ENCODE results near the gene ARHGAP12. TPM values are rescaled to one million over a fixed set of nuclear protein-coding genes. Genes with fewer than 3 reads are reported as not detected.
A peak's percentile ranks its signal among the peaks of the same experiment; 100 is the strongest.

Gene ARHGAP12
- total and polyA plus RNA-seq, 2 donors (not counting 3 experiments of a cell fraction or from before 2014, with no cell fraction given), result 5.8 to 19.3 TPM

DNA sequence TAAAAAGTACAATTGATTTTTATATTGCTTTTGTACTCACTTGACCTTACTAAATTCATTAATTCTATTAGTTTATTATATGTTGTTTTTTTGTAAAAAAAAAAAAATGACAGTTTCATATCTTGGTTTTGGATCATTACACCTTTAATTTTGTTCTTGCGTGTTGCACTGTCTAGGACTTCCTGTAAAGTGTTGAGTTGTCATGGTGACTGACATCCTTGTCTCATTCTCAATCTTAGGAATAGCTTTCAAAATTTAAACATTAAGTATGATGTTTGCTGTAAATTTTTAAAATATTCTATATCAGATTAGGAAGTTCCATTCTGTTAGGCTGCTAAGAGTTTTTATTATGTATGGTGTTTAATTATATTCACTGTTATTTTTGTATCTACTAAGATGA, 139.1 kb downstream of the ARHGAP12 start:
- ChIA-PET CTCF (no interaction called here), POLR2A (no interaction called here)
- BruUV-seq (replicated peaks), result no TSS peak
- dilution Hi-C loops (cut with MboI; ENCODE audit: extremely low pct_ligation_motif_present, low sequenced_read_pairs), result no loop called here
- DNase-seq (ENCODE audit: low read depth, low spot score) (no peak), FAIRE-seq (no peak)
- Histone ChIP-seq H3K27me3 (ENCODE audit: control insufficient read depth in 2 of 2, insufficient read depth in 2 of 2, low read length in 2 of 2) (no peaks in the 10 kb centered on the region), H3K27ac (ENCODE audit: insufficient read depth, low read depth, low read length) (no peak overlapping the region), H2AFZ (ENCODE audit: low read depth, low read length) (no peak overlapping the region), H3K9me3 (replicated peaks; ENCODE audit: control insufficient read depth, insufficient read depth, low read length) (no peaks in the 10 kb centered on the region), H3K9ac (replicated peaks; ENCODE audit: extremely low read depth, insufficient read depth, low read length) (no peak overlapping the region), H3K4me2 (ENCODE audit: insufficient read depth, low read length) (no peak overlapping the region), H3K9me1 (replicated peaks; ENCODE audit: control insufficient read depth, extremely low read depth, insufficient read depth, low read length) (no peaks in the 10 kb centered on the region), H4K20me1 (replicated peaks; ENCODE audit: control insufficient read depth, extremely low read depth, insufficient read depth, low read length) (no peaks in the 10 kb centered on the region), H3K36me3 (ENCODE audit: control insufficient read depth in 2 of 2, extremely low read depth in 1 of 2, insufficient read depth in 2 of 2, low read length in 2 of 2) (no peaks in the 10 kb centered on the region), H3K4me3 (replicated peaks in 1 of 3; ENCODE audit: insufficient read depth in 1 of 3, low read depth in 1 of 3, low read length in 3 of 3) (no peak overlapping the region), H3K79me2 (ENCODE audit: control insufficient read depth, insufficient read depth, low read length) (no peaks in the 10 kb centered on the region), H3K4me1 (ENCODE audit: control insufficient read depth, extremely low read depth, insufficient read depth, low read length) (no peaks in the 10 kb centered on the region)
- intact Hi-C loops (cut with micrococcal nuclease), result no loop called here
- TF ChIP-seq JUN (IDR thresholded peaks at IDR 0.05; ENCODE audit: borderline replicate concordance, insufficient read depth, insufficient read length, low read depth) (no peak), GATA2 (IDR thresholded peaks at IDR 0.05; ENCODE audit: insufficient read depth, insufficient read length, low read depth, low read length) (no peak)
- TF ChIP-seq, protein P1, sequence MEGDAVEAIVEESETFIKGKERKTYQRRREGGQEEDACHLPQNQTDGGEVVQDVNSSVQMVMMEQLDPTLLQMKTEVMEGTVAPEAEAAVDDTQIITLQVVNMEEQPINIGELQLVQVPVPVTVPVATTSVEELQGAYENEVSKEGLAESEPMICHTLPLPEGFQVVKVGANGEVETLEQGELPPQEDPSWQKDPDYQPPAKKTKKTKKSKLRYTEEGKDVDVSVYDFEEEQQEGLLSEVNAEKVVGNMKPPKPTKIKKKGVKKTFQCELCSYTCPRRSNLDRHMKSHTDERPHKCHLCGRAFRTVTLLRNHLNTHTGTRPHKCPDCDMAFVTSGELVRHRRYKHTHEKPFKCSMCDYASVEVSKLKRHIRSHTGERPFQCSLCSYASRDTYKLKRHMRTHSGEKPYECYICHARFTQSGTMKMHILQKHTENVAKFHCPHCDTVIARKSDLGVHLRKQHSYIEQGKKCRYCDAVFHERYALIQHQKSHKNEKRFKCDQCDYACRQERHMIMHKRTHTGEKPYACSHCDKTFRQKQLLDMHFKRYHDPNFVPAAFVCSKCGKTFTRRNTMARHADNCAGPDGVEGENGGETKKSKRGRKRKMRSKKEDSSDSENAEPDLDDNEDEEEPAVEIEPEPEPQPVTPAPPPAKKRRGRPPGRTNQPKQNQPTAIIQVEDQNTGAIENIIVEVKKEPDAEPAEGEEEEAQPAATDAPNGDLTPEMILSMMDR (IDR thresholded peaks at IDR 0.05; ENCODE audit: extremely low read depth in 1 of 2, insufficient read depth in 1 of 2, low read depth in 1 of 2, low read length in 2 of 2), result no peak

DNA sequence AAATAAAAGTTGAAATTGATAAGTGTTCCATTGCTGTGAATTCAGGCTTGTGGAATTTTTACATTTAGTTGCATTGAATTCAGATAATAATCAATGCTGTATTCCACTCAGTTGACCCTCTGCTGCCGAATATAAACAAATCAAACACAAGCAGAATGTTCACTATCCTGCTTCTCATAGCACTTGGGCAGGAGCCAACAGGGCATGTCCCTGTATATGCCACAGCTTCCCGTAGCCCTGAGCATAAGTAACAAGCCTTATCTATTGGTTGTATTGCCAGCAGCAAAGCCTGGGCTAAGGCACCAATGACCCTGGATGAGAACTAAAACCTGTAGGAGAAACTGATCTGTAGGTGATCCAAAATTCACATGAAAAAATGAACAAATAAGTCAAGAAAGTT, 145.9 kb downstream of the ARHGAP12 start:
- POLR2A ChIA-PET, result no interaction called here
- no peaks in the 10 kb centered on the region for H3K9me1 ChIP-seq (replicated peaks; ENCODE audit: control insufficient read depth, extremely low read depth, insufficient read depth, low read length)
- TF ChIP-seq POLR2AphosphoS5 (IDR thresholded peaks at IDR 0.05; ENCODE audit: insufficient read depth, low read depth, low read length) (no peak), POLR2A (IDR thresholded peaks at IDR 0.05; ENCODE audit: low read depth, low read length) (no peak), MYC (IDR thresholded peaks at IDR 0.05; ENCODE audit: low read depth, low read length) (no peak), GATA2 (IDR thresholded peaks at IDR 0.05; ENCODE audit: insufficient read depth, insufficient read length, low read depth, low read length) (no peak)
- TF ChIP-seq, protein P2, sequence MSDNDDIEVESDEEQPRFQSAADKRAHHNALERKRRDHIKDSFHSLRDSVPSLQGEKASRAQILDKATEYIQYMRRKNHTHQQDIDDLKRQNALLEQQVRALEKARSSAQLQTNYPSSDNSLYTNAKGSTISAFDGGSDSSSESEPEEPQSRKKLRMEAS (IDR thresholded peaks at IDR 0.05; ENCODE audit: insufficient read depth, insufficient read length), result no peak
- TF ChIP-seq, protein P1 (IDR thresholded peaks at IDR 0.05; ENCODE audit: extremely low read depth in 1 of 2, insufficient read depth in 1 of 2, low read depth in 1 of 2, low read length in 2 of 2), result no peak
- intact Hi-C loops (cut with micrococcal nuclease) (no loop called here), dilution Hi-C loops (cut with MboI; ENCODE audit: extremely low pct_ligation_motif_present, low sequenced_read_pairs) (no loop called here)
- CTCF ChIA-PET, result interaction anchor here (4.8 kb wide), 1 partner anchor 12 kb away, joined by 21 read pairs; no protein-coding TSS in a partner anchor
- no peak overlapping the region for H3K9ac ChIP-seq (replicated peaks; ENCODE audit: extremely low read depth, insufficient read depth, low read length)
- H3K36me3 ChIP-seq (ENCODE audit: control insufficient read depth in 2 of 2, extremely low read depth in 1 of 2, insufficient read depth in 2 of 2, low read length in 2 of 2), result no peaks in the 10 kb centered on the region
- no peak overlapping the region for H3K4me2 ChIP-seq (ENCODE audit: insufficient read depth, low read length)
- no TSS peak for BruUV-seq (replicated peaks)
- H4K20me1 ChIP-seq (replicated peaks; ENCODE audit: control insufficient read depth, extremely low read depth, insufficient read depth, low read length), result no peaks in the 10 kb centered on the region
- H3K4me3 ChIP-seq (replicated peaks in 1 of 3; ENCODE audit: insufficient read depth in 1 of 3, low read depth in 1 of 3, low read length in 3 of 3), result no peak overlapping the region
- H3K27ac ChIP-seq (ENCODE audit: insufficient read depth, low read depth, low read length), result no peak overlapping the region
- no peaks in the 10 kb centered on the region for H3K27me3 ChIP-seq (ENCODE audit: control insufficient read depth in 2 of 2, insufficient read depth in 2 of 2, low read length in 2 of 2)
- peak; percentile 48 for FAIRE-seq
- no peaks in the 10 kb centered on the region for H3K9me3 ChIP-seq (replicated peaks; ENCODE audit: control insufficient read depth, insufficient read depth, low read length)
- H3K79me2 ChIP-seq (ENCODE audit: control insufficient read depth, insufficient read depth, low read length), result no peaks in the 10 kb centered on the region
- no peak overlapping the region for H2AFZ ChIP-seq (ENCODE audit: low read depth, low read length)
- H3K4me1 ChIP-seq (ENCODE audit: control insufficient read depth, extremely low read depth, insufficient read depth, low read length), result no peaks in the 10 kb centered on the region
- DNase-seq (ENCODE audit: low read depth, low spot score), result peak; percentile 26

Measured in endothelial cell of umbilical vein (primary cell).